GM12875 (cell line): ENCODE measurements around the gene FYB1.

ENCODE experiments used
- H3K4me3 ChIP-seq: one replicate; pipeline ENCODE4 v1.5.1; 2011; ENCODE audit warnings: low read depth, low read length, control low read depth
- CTCF ChIP-seq: IDR thresholded peaks from 2 replicates; pipeline ENCODE4 v1.5.1; 2011; ENCODE audit warnings: low read depth, mild to moderate bottlenecking, control low read depth, inconsistent platforms, low read length, moderate library complexity, borderline replicate concordance; ENCODE audit not compliant: insufficient read depth

FYB1 gene

GRCh38 chr5:39151745-39152144 lies 67.6 kb downstream of the FYB1 start:
- H3K4me3 ChIP-seq: no peak overlapping the region
- TF ChIP-seq CTCF: no peak

- TF ChIP-seq CTCF: no peak
- no peak overlapping the region for H3K4me3 ChIP-seq
Observed at GRCh38 chr5:39149966-39150365, 69.4 kb downstream of the FYB1 start.

- no peak overlapping the region for H3K4me3 ChIP-seq
- no peak for TF ChIP-seq CTCF
Observed at GRCh38 chr5:39148983-39149534, 70.3 kb downstream of the FYB1 start.

- no peak for TF ChIP-seq CTCF
- H3K4me3 ChIP-seq: no peak overlapping the region
Observed at GRCh38 chr5:39146831-39147540, 72.4 kb downstream of the FYB1 start.

- TF ChIP-seq CTCF: no peak
- H3K4me3 ChIP-seq: no peak overlapping the region
Observed at GRCh38 chr5:39143151-39143860, 76.1 kb downstream of the FYB1 start.

GRCh38 chr5:39140558-39141168 lies 78.7 kb downstream of the FYB1 start:
- H3K4me3 ChIP-seq: no peak overlapping the region
- no peak for TF ChIP-seq CTCF

- no peak overlapping the region for H3K4me3 ChIP-seq
- no peak for TF ChIP-seq CTCF
Observed at GRCh38 chr5:39138892-39139291, 80.5 kb downstream of the FYB1 start.
